Rectal smooth muscle tissue (tissue), 1 donor: ENCODE measurements around the gene DLEC1.
"Not testable (repeated sequence)": the region's sequence is repeated elsewhere in the genome, so short reads cannot be mapped to it uniquely, and the experiment has no call there.

Source experiments
- H3K27ac ChIP-seq: one replicate; pipeline ENCODE4 v1.7.0; 2013; ENCODE audit warnings: low read depth, low read length, inconsistent platforms
- H3K27me3 ChIP-seq: one replicate; pipeline ENCODE4 v1.7.0; 2013; ENCODE audit warnings: low read length; ENCODE audit not compliant: control insufficient read depth, insufficient read depth
- H3K36me3 ChIP-seq: one replicate; pipeline ENCODE4 v1.7.0; 2013; ENCODE audit warnings: low read length; ENCODE audit not compliant: control insufficient read depth, insufficient read depth
- H3K4me1 ChIP-seq: one replicate; pipeline ENCODE4 v1.7.0; 2013; ENCODE audit warnings: low read length; ENCODE audit not compliant: control insufficient read depth, insufficient read depth
- H3K4me3 ChIP-seq: one replicate; pipeline ENCODE4 v1.7.0; 2013; ENCODE audit warnings: low read length
- H3K9ac ChIP-seq: one replicate; pipeline ENCODE4 v1.7.0; 2013; ENCODE audit warnings: low read length

The DLEC1 gene

DNA sequence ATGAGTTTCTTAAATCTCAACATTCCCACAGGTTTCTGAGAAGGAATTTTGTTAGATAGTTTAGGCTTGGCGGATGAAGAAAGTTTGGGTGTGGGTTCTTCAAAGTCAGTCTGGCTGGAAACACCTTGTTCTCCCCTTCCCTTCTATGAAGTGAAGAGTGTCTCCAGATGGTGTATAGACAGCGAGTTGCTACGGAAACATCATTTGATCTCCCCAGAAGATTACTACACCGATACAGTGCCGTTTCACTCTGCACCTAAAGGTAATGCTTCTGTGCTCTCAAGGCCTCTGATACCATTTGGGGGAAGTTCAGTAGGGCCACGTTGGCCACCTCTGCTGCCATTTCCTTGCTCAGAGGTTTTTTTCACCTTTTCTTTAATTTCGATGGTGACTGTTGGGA, 20.6 kb downstream of the DLEC1 start:
- H3K4me3 ChIP-seq = no peak overlapping the region
- no peak overlapping the region for H3K9ac ChIP-seq
- no peaks in the 10 kb centered on the region for H3K4me1 ChIP-seq
- H3K27me3 ChIP-seq = no peaks in the 10 kb centered on the region
- H3K36me3 ChIP-seq = no peaks in the 10 kb centered on the region
- no peak overlapping the region for H3K27ac ChIP-seq

DNA sequence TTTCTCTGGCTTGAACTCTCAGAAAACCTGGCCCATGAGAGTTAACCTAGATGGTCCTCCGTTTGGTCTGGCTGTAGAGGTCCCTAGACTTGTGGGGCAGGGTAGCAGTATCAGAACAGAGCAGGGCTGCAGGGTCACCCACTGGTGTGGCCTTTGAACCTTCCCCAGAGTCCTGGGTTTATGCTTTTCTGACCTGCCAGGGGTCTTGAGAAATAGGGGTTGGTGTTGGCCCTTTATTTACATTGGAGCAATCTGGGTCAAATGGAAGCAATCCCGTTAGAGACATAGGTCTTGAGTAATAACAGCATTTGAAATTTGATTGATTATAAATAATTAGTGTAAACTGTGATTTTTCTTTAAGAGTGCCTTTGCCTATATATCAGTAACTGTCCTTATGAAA, 23.8 kb downstream of the DLEC1 start:
- Histone ChIP-seq H3K4me1 (no peaks in the 10 kb centered on the region), H3K4me3 (no peak overlapping the region), H3K9ac (no peak overlapping the region), H3K27ac (no peak overlapping the region), H3K36me3 (no peaks in the 10 kb centered on the region), H3K27me3 (no peaks in the 10 kb centered on the region)

DNA sequence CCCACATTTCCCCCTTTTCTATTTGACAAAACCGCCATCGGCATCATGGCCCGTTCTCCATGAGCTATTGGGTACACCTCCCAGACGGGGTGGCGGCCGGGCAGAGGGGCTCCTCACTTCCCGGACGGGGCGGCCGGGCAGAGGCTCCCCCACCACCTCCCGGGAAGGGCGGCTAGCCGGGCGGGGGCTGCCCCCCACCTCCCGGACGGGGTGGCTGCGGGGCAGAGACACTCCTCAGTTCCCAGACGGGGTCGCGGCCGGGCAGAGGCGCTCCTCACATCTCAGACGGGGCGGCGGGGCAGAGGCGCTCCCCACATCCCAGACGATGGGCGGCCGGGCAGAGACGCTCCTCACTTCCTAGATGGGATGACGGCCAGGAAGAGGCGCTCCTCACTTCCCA, 25.4 kb downstream of the DLEC1 start:
- H3K27ac ChIP-seq, H3K9ac ChIP-seq, H3K27me3 ChIP-seq, H3K4me3 ChIP-seq, H3K4me1 ChIP-seq, H3K36me3 ChIP-seq: not testable (repeated sequence)

DNA sequence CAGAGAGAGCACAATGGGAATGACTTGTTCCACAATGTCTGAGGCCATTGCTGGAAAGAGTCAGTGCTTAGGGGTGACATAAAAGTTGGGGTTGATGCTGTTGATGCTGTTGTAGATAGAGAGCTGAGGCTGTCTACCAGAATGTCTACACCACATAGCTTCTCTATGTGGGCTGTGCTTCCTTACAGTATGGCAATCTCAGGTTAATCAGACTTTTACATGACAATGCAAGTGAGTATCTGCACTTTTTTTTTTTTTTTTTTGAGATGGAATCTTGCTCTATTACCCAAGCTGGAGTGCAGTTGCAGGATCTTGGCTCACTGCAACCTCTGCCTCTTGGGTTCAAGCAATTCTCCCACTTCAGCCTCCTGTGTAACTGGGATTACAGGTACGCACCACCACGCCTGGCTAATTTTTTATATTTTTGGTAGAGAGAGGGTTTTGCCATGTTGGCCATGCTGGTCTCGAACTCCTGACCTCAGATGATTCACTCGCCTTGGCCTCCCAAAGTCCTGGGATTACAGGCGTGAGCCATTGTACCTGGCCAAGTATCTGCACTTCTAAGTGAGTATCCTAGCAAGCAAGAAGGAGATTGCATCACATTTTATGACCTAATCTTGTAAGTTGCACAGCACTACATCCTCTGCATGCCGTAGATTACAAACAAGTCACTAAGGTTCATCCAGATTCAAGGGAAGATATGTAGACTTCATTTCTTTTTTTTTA, 28.7 kb downstream of the DLEC1 start:
- H3K27me3 ChIP-seq = no peaks in the 10 kb centered on the region
- no peaks in the 10 kb centered on the region for H3K36me3 ChIP-seq
- no peak overlapping the region for H3K9ac ChIP-seq
- no peak overlapping the region for H3K27ac ChIP-seq
- no peak overlapping the region for H3K4me3 ChIP-seq
- no peaks in the 10 kb centered on the region for H3K4me1 ChIP-seq

DNA sequence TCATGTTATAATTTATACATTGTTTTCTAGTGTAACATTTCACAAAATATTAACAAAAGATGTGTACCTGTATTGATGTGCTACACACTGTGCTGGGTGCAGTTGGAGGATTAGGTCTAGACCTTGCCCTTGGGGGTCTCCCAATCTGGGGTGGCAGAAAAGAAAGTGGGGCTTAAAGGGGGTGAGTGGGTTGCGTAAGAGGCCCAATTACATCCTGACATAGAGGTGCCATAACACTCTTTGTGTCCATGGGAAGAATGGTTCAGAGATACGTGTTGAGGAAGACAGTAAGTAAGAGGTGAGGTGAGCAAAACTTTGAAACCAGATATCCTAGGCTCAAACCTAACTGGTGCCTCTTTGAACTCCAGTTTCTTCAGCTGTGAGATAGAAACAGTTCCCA, 31.0 kb downstream of the DLEC1 start:
- Histone ChIP-seq H3K4me3 (no peak overlapping the region), H3K27ac (no peak overlapping the region), H3K36me3 (no peaks in the 10 kb centered on the region), H3K4me1 (no peaks in the 10 kb centered on the region), H3K9ac (no peak overlapping the region), H3K27me3 (no peaks in the 10 kb centered on the region)

DNA sequence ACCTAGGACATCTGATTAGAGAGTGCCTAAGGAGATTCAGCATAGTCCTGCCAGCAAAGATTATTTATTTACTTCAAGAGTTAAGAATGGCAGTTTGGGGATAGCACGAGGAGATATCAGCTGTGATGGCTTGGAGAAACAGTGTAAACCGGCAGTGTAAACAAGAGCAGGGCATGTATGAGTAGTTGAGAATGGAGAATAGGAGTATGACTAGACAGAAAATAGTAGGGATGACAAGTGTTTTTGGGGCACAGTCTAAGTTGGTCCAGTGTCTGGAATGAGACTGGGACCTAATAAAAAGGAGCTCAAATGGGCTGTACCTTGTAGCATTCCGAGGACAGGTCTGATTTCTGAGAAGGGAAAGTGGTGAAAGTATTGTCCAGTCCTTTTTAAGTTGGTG, 38.1 kb downstream of the DLEC1 start:
- H3K9ac ChIP-seq, H3K27me3 ChIP-seq, H3K27ac ChIP-seq, H3K4me3 ChIP-seq, H3K4me1 ChIP-seq, H3K36me3 ChIP-seq: not testable (repeated sequence)

DNA sequence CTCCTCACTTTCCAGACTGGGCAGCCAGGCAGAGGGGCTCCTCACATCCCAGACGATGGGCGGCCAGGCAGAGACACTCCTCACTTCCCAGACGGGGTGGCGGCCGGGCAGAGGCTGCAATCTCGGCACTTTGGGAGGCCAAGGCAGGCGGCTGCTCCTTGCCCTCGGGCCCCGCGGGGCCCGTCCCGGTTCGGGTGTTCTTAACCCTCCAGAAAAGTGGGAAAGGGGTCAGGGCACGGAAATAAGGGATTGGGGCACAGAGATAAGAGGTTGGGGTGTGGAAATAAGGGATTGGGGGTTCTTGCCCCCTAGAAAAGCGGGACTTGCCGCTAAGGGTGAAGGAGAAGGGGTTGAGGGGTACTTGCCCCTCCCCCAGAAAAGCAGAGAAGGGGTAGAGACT, 43.3 kb downstream of the DLEC1 start:
- not testable (repeated sequence) for H3K27ac ChIP-seq, H3K36me3 ChIP-seq, H3K4me3 ChIP-seq, H3K27me3 ChIP-seq, H3K4me1 ChIP-seq, H3K9ac ChIP-seq

DNA sequence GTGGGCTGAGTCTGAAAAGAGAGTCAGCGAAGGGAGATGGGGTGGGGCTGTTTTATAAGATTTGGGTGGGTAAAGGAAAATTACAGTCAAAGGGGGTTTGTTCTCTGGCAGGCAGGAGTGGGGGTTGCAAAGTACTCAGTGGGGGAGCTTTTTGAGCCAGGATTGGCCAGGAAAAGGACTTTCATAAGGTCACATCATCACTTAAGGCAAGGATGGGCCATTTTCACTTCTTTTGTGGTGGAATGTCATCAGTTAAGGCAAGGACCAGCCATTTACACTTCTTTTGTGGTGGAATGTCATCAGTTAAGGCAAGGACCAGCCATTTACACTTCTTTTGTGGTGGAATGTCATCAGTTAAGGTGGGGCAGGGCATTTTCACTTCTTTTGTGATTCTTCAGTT, 44.2 kb downstream of the DLEC1 start:
- not testable (repeated sequence) for H3K4me3 ChIP-seq, H3K27ac ChIP-seq, H3K27me3 ChIP-seq, H3K36me3 ChIP-seq, H3K4me1 ChIP-seq, H3K9ac ChIP-seq

DNA sequence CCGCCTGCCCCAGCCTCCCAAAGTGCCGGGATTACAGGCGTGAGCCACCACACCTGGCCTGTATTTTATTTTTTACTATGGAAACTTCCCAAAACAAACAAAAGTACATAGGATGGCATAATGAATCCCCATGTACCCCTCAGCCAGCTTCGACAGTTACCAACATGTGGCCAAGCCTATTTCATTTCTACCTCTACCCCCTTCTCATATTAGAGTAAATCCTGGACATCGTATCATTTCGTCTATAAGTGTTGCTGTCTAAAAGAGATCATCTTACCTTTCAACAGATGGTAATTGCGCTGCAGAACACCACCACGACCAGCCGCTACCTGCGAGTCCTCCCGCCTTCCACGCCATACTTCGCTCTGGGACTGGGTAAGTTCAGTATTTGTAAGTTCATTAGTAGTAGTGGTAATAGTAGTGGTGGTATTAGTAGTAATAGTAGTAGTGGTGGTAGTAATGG, 44.9 kb downstream of the DLEC1 start:
- H3K27me3 ChIP-seq = no peaks in the 10 kb centered on the region
- H3K4me1 ChIP-seq = no peaks in the 10 kb centered on the region
- no peak overlapping the region for H3K9ac ChIP-seq
- H3K36me3 ChIP-seq = no peaks in the 10 kb centered on the region
- no peak overlapping the region for H3K27ac ChIP-seq
- H3K4me3 ChIP-seq = no peak overlapping the region

DNA sequence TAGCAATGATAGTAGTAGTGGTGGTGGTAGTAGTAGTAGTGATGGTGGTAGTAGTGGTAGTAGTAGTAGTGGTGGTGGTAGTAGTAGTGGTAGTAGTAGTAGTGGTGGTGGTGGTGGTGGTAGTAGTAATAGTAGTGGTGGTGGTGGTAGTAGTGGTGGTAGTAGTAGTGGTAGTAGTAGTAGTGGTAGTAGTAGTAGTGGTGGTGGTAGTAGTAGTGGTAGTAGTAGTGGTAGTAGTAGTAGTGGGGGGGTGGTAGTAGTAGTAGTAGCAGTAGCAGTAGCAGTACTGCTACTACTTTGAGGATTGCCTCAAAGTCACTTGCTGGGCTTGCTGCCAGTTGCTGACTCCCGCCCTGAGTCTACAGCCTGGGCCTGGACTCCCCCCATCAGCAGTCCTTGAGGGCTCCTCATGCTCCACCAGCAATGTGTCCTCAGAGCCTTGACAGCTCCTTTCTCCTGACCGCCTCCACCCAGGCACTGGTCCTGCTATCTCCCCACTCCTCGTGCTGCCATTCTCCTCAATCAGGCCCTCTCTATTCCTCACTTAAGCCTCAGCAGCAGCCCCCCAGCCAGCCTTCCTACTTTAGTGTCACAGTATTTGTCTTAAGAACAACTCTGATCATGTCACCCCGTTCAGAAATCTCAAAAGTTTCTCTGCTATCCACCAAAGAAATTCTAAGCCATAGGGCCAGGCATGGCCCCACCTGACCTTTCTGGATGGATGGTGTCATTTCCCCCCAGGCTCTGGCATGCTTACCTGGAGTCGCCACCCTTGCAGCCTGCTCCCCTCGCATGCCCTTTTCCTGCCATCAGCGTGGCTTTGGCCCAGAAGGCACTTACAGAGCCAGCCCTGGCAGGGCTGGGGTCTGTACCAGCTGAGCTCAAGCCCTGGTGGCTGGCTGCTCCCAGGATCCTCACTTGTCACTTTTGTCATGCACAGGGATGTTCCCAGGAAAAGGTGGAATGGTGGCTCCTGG, 45.6 kb downstream of the DLEC1 start:
- Histone ChIP-seq H3K27ac (no peak overlapping the region), H3K27me3 (no peaks in the 10 kb centered on the region), H3K4me1 (no peaks in the 10 kb centered on the region), H3K36me3 (no peaks in the 10 kb centered on the region), H3K9ac (no peak overlapping the region), H3K4me3 (no peak overlapping the region)

DNA sequence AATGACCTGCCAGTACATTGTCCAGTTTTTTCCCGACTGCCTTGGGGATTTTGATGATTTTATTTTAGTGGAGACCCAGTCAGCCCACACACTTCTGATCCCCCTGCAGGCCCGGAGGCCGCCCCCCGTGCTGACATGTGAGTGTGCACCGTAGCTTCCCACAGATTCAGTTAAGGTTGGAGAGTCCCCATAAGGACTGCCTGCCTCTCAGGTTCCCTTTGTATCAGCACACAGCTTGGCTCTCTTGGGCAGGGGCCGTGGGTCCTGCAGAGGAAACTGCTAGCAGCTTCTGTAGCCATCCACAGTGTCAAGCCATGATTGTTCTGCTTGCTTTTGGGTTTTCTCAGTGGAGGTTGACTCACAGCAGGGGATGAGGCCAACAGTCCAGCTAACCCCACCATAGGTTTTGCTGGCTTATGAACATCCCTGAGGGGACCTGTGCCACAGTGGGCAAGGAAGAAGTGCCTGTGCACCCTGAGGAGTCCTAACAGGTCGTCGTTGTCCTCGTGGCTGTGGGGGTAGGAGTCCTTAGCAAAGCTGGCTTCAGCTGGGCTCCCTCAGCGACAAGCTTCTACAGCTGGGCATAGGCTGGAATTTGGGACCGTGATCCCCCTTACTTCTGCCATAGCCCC, 46.4 kb downstream of the DLEC1 start:
- Histone ChIP-seq H3K4me3 (no peak overlapping the region), H3K27ac (no peak overlapping the region), H3K9ac (no peak overlapping the region), H3K36me3 (no peaks in the 10 kb centered on the region), H3K4me1 (no peaks in the 10 kb centered on the region), H3K27me3 (no peaks in the 10 kb centered on the region)

DNA sequence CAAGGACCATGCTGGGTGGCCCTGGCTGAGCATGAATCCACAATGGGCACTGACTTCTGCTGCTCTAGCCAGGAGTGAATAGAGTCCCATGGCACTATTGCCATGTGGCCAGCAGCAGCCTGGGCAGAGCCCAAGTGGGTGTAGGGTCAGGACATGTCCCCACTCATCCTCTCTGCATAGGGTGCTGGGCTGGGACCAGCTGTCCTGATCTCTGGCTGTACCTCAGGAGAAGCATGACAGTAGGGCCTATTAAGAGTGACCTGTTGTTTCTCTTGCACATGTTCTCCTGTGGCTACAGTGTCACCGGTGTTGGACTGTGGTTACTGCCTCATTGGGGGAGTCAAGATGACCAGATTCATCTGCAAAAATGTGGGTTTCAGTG, 46.9 kb downstream of the DLEC1 start:
- Histone ChIP-seq H3K36me3 (no peaks in the 10 kb centered on the region), H3K4me3 (no peak overlapping the region), H3K27ac (no peak overlapping the region), H3K9ac (no peak overlapping the region), H3K4me1 (no peaks in the 10 kb centered on the region), H3K27me3 (no peaks in the 10 kb centered on the region)
